Measurements from ENCODE around the gene FFAR1.
"Not testable (repeated sequence)": the region's sequence is repeated elsewhere in the genome, so short reads cannot be mapped to it uniquely, and the experiment has no call there.

The FFAR1 gene

GRCh38 chr19:35345671-35346111 is 2.0 kb upstream of the FFAR1 start:
- DNase-seq, result no peak

GRCh38 chr19:35346193-35347052 is 1.3 kb upstream of the FFAR1 start:
- no peak for DNase-seq

- DNase-seq, result no peak
Measured at GRCh38 chr19:35347930-35348298, 212 bp downstream of the FFAR1 start.

GRCh38 chr19:35348911-35349611 is 1.4 kb downstream of the FFAR1 start:
- no peak for DNase-seq

- DNase-seq, result no peak
Measured at GRCh38 chr19:35349614-35350521, 2.2 kb downstream of the FFAR1 start.

GRCh38 chr19:35350591-35350990 is 2.9 kb downstream of the FFAR1 start:
- DNase-seq, result no peak

GRCh38 chr19:35351411-35352176 is 3.9 kb downstream of the FFAR1 start:
- no peak for DNase-seq

GRCh38 chr19:35352177-35352447 is 4.4 kb downstream of the FFAR1 start:
- no peak for DNase-seq

- DNase-seq, result peak; percentile 48
Measured at GRCh38 chr19:35352448-35353304, 5.0 kb downstream of the FFAR1 start.

- DNase-seq, result no peak
Measured at GRCh38 chr19:35353635-35354034, 5.9 kb downstream of the FFAR1 start.

- DNase-seq, result no peak
Measured at GRCh38 chr19:35354898-35355297, 7.2 kb downstream of the FFAR1 start.

- no peak for DNase-seq
Measured at GRCh38 chr19:35355791-35356460, 8.2 kb downstream of the FFAR1 start.

- DNase-seq, result no peak
Measured at GRCh38 chr19:35357867-35358573, 10.3 kb downstream of the FFAR1 start, which contains the start of gene FFAR3. FFAR3 (plus strand) TSS chr19:35358460; CDS start chr19:35358891, 431 bp downstream.

GRCh38 chr19:35358834-35359233 is 11.1 kb downstream of the FFAR1 start:
- not testable (repeated sequence) for DNase-seq

- DNase-seq, result not testable (repeated sequence)
Measured at GRCh38 chr19:35359395-35359794, 11.7 kb downstream of the FFAR1 start.

GRCh38 chr19:35360081-35360480 is 12.4 kb downstream of the FFAR1 start:
- DNase-seq, result not testable (repeated sequence)

GRCh38 chr19:35360880-35361420 is 13.2 kb downstream of the FFAR1 start:
- no peak for DNase-seq

- no peak for DNase-seq
Measured at GRCh38 chr19:35362261-35363000, 14.7 kb downstream of the FFAR1 start.

- DNase-seq, result no peak
Measured at GRCh38 chr19:35363001-35363590, 15.4 kb downstream of the FFAR1 start.
